Measurements from ENCODE around the gene SIRPA.

SIRPA gene

DNA sequence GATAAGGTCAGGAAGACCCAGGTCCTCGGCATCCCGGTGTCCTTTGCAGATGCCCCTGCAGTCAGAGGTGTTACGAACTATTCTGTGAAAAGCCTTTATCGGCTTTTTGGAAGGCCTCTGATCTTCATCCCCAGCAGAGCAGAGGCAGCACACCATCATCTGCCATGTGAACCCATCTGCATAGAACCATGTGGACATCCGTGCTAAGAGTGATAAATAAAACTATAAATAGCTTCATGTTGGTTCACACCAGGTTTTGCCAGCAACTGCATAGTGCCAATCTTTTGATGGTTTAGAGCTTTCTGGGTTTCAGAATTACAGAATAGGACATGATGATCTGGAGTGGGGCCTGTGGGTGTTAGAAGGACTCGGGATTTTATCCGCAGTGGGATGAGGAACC is 33.6 kb downstream of the SIRPA start:
- TF ChIP-seq POLR2AphosphoS5 (IDR thresholded peaks at IDR 0.05; ENCODE audit: low read depth, low read length) (no peak), FOXP2 (optimal IDR thresholded peaks at IDR 0.05; ENCODE audit: borderline replicate concordance, extremely low read depth, extremely low read length, insufficient read depth) (no peak), TAF1 (IDR thresholded peaks at IDR 0.05; ENCODE audit: borderline replicate concordance, insufficient read depth, low read length) (no peak), SIN3A (IDR thresholded peaks at IDR 0.05; ENCODE audit: borderline replicate concordance, insufficient read depth, low read length) (no peak)
- TF ChIP-seq, protein P1, sequence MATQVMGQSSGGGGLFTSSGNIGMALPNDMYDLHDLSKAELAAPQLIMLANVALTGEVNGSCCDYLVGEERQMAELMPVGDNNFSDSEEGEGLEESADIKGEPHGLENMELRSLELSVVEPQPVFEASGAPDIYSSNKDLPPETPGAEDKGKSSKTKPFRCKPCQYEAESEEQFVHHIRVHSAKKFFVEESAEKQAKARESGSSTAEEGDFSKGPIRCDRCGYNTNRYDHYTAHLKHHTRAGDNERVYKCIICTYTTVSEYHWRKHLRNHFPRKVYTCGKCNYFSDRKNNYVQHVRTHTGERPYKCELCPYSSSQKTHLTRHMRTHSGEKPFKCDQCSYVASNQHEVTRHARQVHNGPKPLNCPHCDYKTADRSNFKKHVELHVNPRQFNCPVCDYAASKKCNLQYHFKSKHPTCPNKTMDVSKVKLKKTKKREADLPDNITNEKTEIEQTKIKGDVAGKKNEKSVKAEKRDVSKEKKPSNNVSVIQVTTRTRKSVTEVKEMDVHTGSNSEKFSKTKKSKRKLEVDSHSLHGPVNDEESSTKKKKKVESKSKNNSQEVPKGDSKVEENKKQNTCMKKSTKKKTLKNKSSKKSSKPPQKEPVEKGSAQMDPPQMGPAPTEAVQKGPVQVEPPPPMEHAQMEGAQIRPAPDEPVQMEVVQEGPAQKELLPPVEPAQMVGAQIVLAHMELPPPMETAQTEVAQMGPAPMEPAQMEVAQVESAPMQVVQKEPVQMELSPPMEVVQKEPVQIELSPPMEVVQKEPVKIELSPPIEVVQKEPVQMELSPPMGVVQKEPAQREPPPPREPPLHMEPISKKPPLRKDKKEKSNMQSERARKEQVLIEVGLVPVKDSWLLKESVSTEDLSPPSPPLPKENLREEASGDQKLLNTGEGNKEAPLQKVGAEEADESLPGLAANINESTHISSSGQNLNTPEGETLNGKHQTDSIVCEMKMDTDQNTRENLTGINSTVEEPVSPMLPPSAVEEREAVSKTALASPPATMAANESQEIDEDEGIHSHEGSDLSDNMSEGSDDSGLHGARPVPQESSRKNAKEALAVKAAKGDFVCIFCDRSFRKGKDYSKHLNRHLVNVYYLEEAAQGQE (IDR thresholded peaks at IDR 0.05; ENCODE audit: insufficient read depth in 1 of 2, low read depth in 2 of 2, low read length in 2 of 2) = no peak

DNA sequence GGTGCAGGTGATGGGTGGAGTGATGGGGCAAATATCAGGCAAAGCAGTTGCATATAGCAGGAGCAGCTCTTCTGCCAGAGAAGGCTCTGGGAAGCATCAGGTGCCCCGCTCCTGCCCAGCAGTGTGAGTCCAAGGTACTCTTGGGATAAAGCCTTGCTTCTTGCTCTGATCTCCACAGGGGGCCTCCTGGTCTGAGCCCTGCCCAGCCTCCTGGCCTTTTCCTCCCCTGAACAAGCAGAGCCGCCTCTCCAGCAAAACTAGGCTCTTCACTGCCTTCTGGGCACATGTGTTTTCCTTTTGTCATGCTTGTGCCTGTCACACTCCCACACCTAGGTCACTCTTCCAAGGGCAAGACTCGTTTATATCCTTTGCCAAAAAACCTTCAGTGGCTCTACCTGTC is 34.3 kb downstream of the SIRPA start:
- TF ChIP-seq FOXP2 (optimal IDR thresholded peaks at IDR 0.05; ENCODE audit: borderline replicate concordance, extremely low read depth, extremely low read length, insufficient read depth) (no peak), SIN3A (IDR thresholded peaks at IDR 0.05; ENCODE audit: borderline replicate concordance, insufficient read depth, low read length) (no peak), POLR2AphosphoS5 (IDR thresholded peaks at IDR 0.05; ENCODE audit: low read depth, low read length) (no peak), TAF1 (IDR thresholded peaks at IDR 0.05; ENCODE audit: borderline replicate concordance, insufficient read depth, low read length) (no peak)
- TF ChIP-seq, protein P1 (IDR thresholded peaks at IDR 0.05; ENCODE audit: insufficient read depth in 1 of 2, low read depth in 2 of 2, low read length in 2 of 2) = no peak

DNA sequence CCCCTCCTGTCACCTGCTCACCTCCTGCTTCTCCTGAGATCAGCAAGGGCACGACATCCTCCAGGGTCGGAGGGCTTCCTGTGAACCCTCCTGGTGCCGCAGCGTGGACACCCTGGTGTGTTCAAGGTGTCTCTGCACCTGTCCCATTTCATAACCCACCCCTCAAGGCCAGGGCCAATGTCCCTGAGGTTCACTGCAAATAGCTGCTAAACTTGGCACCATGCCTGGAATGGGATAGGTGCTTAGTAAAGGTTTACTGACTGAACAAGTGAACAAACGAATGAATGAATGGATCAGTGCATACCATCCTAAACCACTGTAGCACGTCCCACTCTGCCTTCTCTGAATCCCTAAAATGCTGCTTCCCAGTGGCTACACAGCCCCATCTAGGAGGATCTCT is 35.0 kb downstream of the SIRPA start:
- TF ChIP-seq, protein P1 (IDR thresholded peaks at IDR 0.05; ENCODE audit: insufficient read depth in 1 of 2, low read depth in 2 of 2, low read length in 2 of 2) = no peak

DNA sequence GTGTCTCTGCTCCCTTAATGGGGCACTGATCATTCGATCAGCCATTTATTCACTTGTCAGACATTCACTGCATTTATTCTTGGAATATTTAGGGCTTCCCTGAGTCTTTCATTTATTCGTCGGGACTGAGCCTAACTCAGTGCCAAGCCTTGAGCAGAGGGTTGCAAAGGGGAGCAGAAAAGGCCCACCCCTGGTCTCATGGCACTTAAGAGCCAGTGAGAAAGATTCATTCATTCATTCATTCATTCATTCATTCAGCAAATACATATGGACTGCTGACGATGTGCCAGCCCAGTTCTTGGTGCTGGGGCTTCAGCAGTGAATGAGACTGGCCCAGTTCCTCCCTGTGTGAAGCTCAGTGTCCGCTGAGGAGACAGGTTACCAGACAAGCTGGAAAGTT is 36.6 kb downstream of the SIRPA start:
- TF ChIP-seq FOXP2 (optimal IDR thresholded peaks at IDR 0.05; ENCODE audit: borderline replicate concordance, extremely low read depth, extremely low read length, insufficient read depth) (no peak), TAF1 (IDR thresholded peaks at IDR 0.05; ENCODE audit: borderline replicate concordance, insufficient read depth, low read length) (no peak), SIN3A (IDR thresholded peaks at IDR 0.05; ENCODE audit: borderline replicate concordance, insufficient read depth, low read length) (no peak), POLR2AphosphoS5 (IDR thresholded peaks at IDR 0.05; ENCODE audit: low read depth, low read length) (no peak)
- TF ChIP-seq, protein P1 (IDR thresholded peaks at IDR 0.05; ENCODE audit: insufficient read depth in 1 of 2, low read depth in 2 of 2, low read length in 2 of 2) = no peak

DNA sequence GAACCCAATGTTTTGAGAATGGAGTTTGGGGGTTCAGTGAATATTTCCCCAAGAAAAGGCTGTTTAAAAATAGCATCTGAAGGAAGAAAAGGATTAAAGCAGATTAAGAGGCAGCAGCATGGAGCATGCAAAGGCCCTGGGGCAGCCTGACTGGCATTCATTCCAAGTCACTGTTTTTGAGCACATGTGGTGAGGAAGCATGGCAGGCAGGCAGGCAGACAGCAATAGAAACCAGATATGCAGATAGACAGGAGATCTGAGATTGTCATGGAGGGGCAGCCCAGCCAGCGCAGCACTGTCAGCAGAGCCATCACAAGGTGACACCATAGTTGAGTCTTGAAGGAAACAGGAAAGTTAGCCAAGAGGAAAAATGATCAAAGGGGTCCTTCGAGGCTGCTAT is 37.8 kb downstream of the SIRPA start:
- TF ChIP-seq FOXP2 (optimal IDR thresholded peaks at IDR 0.05; ENCODE audit: borderline replicate concordance, extremely low read depth, extremely low read length, insufficient read depth) = no peak
- no peak for TF ChIP-seq TAF1 (IDR thresholded peaks at IDR 0.05; ENCODE audit: borderline replicate concordance, insufficient read depth, low read length)
- TF ChIP-seq SIN3A (IDR thresholded peaks at IDR 0.05; ENCODE audit: borderline replicate concordance, insufficient read depth, low read length) = no peak
- TF ChIP-seq, protein P1 (IDR thresholded peaks at IDR 0.05; ENCODE audit: insufficient read depth in 1 of 2, low read depth in 2 of 2, low read length in 2 of 2) = no peak
- no peak for TF ChIP-seq POLR2AphosphoS5 (IDR thresholded peaks at IDR 0.05; ENCODE audit: low read depth, low read length)

Data from PFSK-1 (cell line).